ENCODE data around the gene TMEM125. TPM values are rescaled to one million over a fixed set of nuclear protein-coding genes. Genes with fewer than 3 reads are reported as not detected.

Gene TMEM125
- total RNA-seq, 1 experiment from 2014 or later: not detected

- intact Hi-C loops (cut with micrococcal nuclease; ENCODE audit: unreplicated experiment): no loop called here
These were observed 42.4 kb downstream of the TMEM125 start for GRCh38 chr1:43312212-43312623.

GRCh38 chr1:43312663-43313515 is 43.1 kb downstream of the TMEM125 start:
- DNase-seq (ENCODE audit: low read depth, low spot score): no peak
- CTCF ChIA-PET: no interaction called here
- no peak for ATAC-seq
- TF ChIP-seq POLR2AphosphoS5 (IDR thresholded peaks at IDR 0.05; ENCODE audit: low read depth, low read length) (no peak), TCF7L2 (IDR thresholded peaks at IDR 0.05; ENCODE audit: low read depth, low read length) (no peak), SIN3A (IDR thresholded peaks at IDR 0.05; ENCODE audit: borderline replicate concordance, insufficient read depth, low read depth, low read length) (no peak), REST (IDR thresholded peaks at IDR 0.05; ENCODE audit: insufficient read depth in 1 of 2, low read depth in 2 of 2, low read length in 1 of 2) (no peak), CTCF (IDR thresholded peaks at IDR 0.05) (no peak)
- no peaks in the 10 kb centered on the region for H3K36me3 ChIP-seq (ENCODE audit: control insufficient read depth, insufficient read depth, low read length)
- H3K27ac ChIP-seq (ENCODE audit: low read length): no peak overlapping the region
- intact Hi-C loops (cut with micrococcal nuclease; ENCODE audit: unreplicated experiment): no loop called here
- H3K4me1 ChIP-seq (ENCODE audit: control insufficient read depth, insufficient read depth, low read length): no peaks in the 10 kb centered on the region
- H3K9me3 ChIP-seq (ENCODE audit: control insufficient read depth, insufficient read depth, low read depth, low read length): no peaks in the 10 kb centered on the region
- in situ Hi-C loops (cut with HindIII; ENCODE audit: low pct_unique_long_range_greater_than_20kb, low sequenced_read_pairs): no loop called here
- no peak overlapping the region for H3K4me3 ChIP-seq (ENCODE audit: low read depth in 2 of 2, low read length in 2 of 2)
- BruUV-seq (replicated peaks): no TSS peak
- POLR2A ChIA-PET: no interaction called here
- no peaks in the 10 kb centered on the region for H3K27me3 ChIP-seq (ENCODE audit: control insufficient read depth, insufficient read depth, low read length)

More at GRCh38 chr1:43312212-43312623, 42.4 kb downstream of the TMEM125 start:
- TF ChIP-seq TCF7L2 (IDR thresholded peaks at IDR 0.05; ENCODE audit: low read depth, low read length): no peak
- TF ChIP-seq POLR2AphosphoS5 (IDR thresholded peaks at IDR 0.05; ENCODE audit: low read depth, low read length): no peak
- TF ChIP-seq CTCF (IDR thresholded peaks at IDR 0.05): no peak
- no peak for TF ChIP-seq REST (IDR thresholded peaks at IDR 0.05; ENCODE audit: insufficient read depth in 1 of 2, low read depth in 2 of 2, low read length in 1 of 2)
- no peak for TF ChIP-seq SIN3A (IDR thresholded peaks at IDR 0.05; ENCODE audit: borderline replicate concordance, insufficient read depth, low read depth, low read length)
- ATAC-seq: no peak
- ChIA-PET POLR2A (no interaction called here), CTCF (no interaction called here)
- in situ Hi-C loops (cut with HindIII; ENCODE audit: low pct_unique_long_range_greater_than_20kb, low sequenced_read_pairs): no loop called here
- no TSS peak for BruUV-seq (replicated peaks)
- DNase-seq (ENCODE audit: low read depth, low spot score): no peak
- H3K9me3 ChIP-seq (ENCODE audit: control insufficient read depth, insufficient read depth, low read depth, low read length): no peaks in the 10 kb centered on the region
- H3K4me3 ChIP-seq (ENCODE audit: low read depth in 2 of 2, low read length in 2 of 2): no peak overlapping the region
- no peaks in the 10 kb centered on the region for H3K36me3 ChIP-seq (ENCODE audit: control insufficient read depth, insufficient read depth, low read length)
- no peaks in the 10 kb centered on the region for H3K27me3 ChIP-seq (ENCODE audit: control insufficient read depth, insufficient read depth, low read length)
- H3K4me1 ChIP-seq (ENCODE audit: control insufficient read depth, insufficient read depth, low read length): no peaks in the 10 kb centered on the region
- H3K27ac ChIP-seq (ENCODE audit: low read length): no peak overlapping the region
